CD4-positive, alpha-beta memory T cell (primary cell): ENCODE measurements around the gene COL26A1. TPM values are rescaled to one million over a fixed set of nuclear protein-coding genes. Genes with fewer than 3 reads are reported as not detected.

ENCODE experiments used
- CTCF ChIA-PET: fragments of 350-600 bp; sonication (Branson Sonifier 250); formaldehyde crosslinking; loops from one replicate; lab custom pipeline; 2021; ENCODE audit warnings: inconsistent platforms; ENCODE audit not compliant: partially characterized antibody; lab: Charles Lee
- POLR2A ChIA-PET: fragments of 350-600 bp; sonication (Branson Sonifier 250); formaldehyde crosslinking; loops from one replicate; lab custom pipeline; 2021; ENCODE audit not compliant: partially characterized antibody; lab: Charles Lee
- DNase-seq, 5 donors: peaks; one replicate each; pipeline versions ENCODE4 v3.0.0 to v3.0.0-alpha.2; 2020 to 2022; ENCODE audit warnings: mixed read lengths in 1 of 5
- H3K27ac ChIP-seq: one replicate; pipeline ENCODE4 v1.7.0; 2013; ENCODE audit warnings: low read depth, low read length
- H3K27me3 ChIP-seq: 2 replicates; pipeline ENCODE4 v1.7.0; 2013; ENCODE audit warnings: mild to moderate bottlenecking, low read length, moderate library complexity; ENCODE audit not compliant: insufficient read depth
- H3K36me3 ChIP-seq: 2 replicates; pipeline ENCODE4 v1.7.0; 2013; ENCODE audit warnings: mild to moderate bottlenecking, low read length, moderate library complexity; ENCODE audit not compliant: insufficient read depth
- H3K4me1 ChIP-seq: 2 replicates; pipeline ENCODE4 v1.7.0; 2013; ENCODE audit warnings: mild to moderate bottlenecking, low read length, moderate library complexity; ENCODE audit not compliant: insufficient read depth
- H3K4me3 ChIP-seq, 2 donors: one replicate each; pipeline ENCODE4 v1.7.0; 2013; ENCODE audit warnings: low read length in 2 of 2, mild to moderate bottlenecking in 1 of 2
- H3K9me3 ChIP-seq, 2 donors: one replicate each; pipeline ENCODE4 v1.7.0; 2013; ENCODE audit warnings: low read length in 2 of 2, control low read depth in 1 of 2; ENCODE audit not compliant: control insufficient read depth in 1 of 2
- H3K27ac Mint-ChIP-seq, 7 donors: one replicate each; pipeline ENCODE4 v1.8.0; 2020 to 2021; ENCODE audit warnings: mixed read lengths in 7 of 7, mild to moderate bottlenecking in 6 of 7, inconsistent platforms in 3 of 7, moderate library complexity in 3 of 7
- H3K27me3 Mint-ChIP-seq, 2 donors: one replicate each; pipeline ENCODE4 v1.8.0; 2020 to 2021; ENCODE audit warnings: mixed read lengths in 2 of 2
- H3K36me3 Mint-ChIP-seq, 2 donors: one replicate each; pipeline ENCODE4 v1.8.0; 2020 to 2021; ENCODE audit warnings: mixed read lengths in 2 of 2, inconsistent platforms in 1 of 2, mild to moderate bottlenecking in 1 of 2
- H3K4me1 Mint-ChIP-seq, 4 donors: one replicate each; pipeline ENCODE4 v1.8.0; 2020 to 2021; ENCODE audit warnings: mixed read lengths in 4 of 4, mild to moderate bottlenecking in 1 of 4
- H3K4me3 Mint-ChIP-seq, 8 donors: one replicate each; pipeline ENCODE4 v1.8.0; 2020 to 2021; ENCODE audit warnings: mixed read lengths in 8 of 8, mild to moderate bottlenecking in 7 of 8, moderate library complexity in 6 of 8, inconsistent platforms in 3 of 8
- H3K9me3 Mint-ChIP-seq, 8 donors: one replicate each; pipeline ENCODE4 v1.8.0; 2020 to 2021; ENCODE audit warnings: mixed read lengths in 8 of 8, mild to moderate bottlenecking in 5 of 8, inconsistent platforms in 3 of 8, moderate library complexity in 1 of 8
- intact Hi-C: fragments of 100-400 bp; cut with micrococcal nuclease; formaldehyde crosslinking; loops from one replicate; pipeline ENCODE4 v1.15.1; 2023
- polyA plus RNA-seq, 2 donors: library from polyadenylated mRNA; unstranded; fragments of 300-500 nt; fragmentation: Illumina TruSeq; gene quantifications; one replicate each; pipeline ENCODE4 v1.2.3, GENCODE V29; 2021
- total RNA-seq, 2 experiments: library from RNA; stranded (reverse); gene quantifications; one replicate each; pipeline ENCODE4 v1.2.3, GENCODE V29; 2021

The COL26A1 gene
- total and polyA plus RNA-seq, 4 experiments from 2014 or later, result not detected

- Histone ChIP-seq H3K9me3 (peaks cover 0 to 4% of the 10 kb centered on the region in 2 donors), H3K36me3 (no peaks in the 10 kb centered on the region), H3K27me3 (no peaks in the 10 kb centered on the region), H3K27ac (no peak overlapping the region), H3K4me3 (no peak overlapping the region), H3K4me1 (no peaks in the 10 kb centered on the region)
- intact Hi-C loops, result no loop called here
- POLR2A ChIA-PET, result no interaction called here
- H3K4me3 Mint-ChIP-seq, result no peak overlapping the region
- H3K4me1 Mint-ChIP-seq, result no peaks in the 10 kb centered on the region
- peaks cover 0 to 4% of the 10 kb centered on the region in 2 donors for H3K36me3 Mint-ChIP-seq
- peaks cover 10 to 20% of the 10 kb centered on the region in 2 donors for H3K27me3 Mint-ChIP-seq
- CTCF ChIA-PET, result no interaction called here
- H3K9me3 Mint-ChIP-seq, result peaks cover 2 to 24% (median 19%) of the 10 kb centered on the region in 8 donors
- DNase-seq, result no peak
- H3K27ac Mint-ChIP-seq, result no peak overlapping the region
Observed at GRCh38 chr7:101575721-101576120, 213.0 kb downstream of the COL26A1 start.

GRCh38 chr7:101576998-101577397 lies 214.3 kb downstream of the COL26A1 start:
- ChIA-PET CTCF (no interaction called here), POLR2A (no interaction called here)
- intact Hi-C loops, result no loop called here
- no peak overlapping the region for H3K4me3 ChIP-seq
- Mint-ChIP-seq H3K4me3 (no peak overlapping the region), H3K9me3 (peaks cover 0 to 19% (median 9%) of the 10 kb centered on the region in 8 donors), H3K27ac (no peak overlapping the region), H3K36me3 (peaks cover 0 to 4% of the 10 kb centered on the region in 2 donors), H3K4me1 (no peaks in the 10 kb centered on the region), H3K27me3 (peaks cover 10 to 18% of the 10 kb centered on the region in 2 donors)
- H3K27me3 ChIP-seq, result no peaks in the 10 kb centered on the region
- no peaks in the 10 kb centered on the region for H3K36me3 ChIP-seq
- DNase-seq, result no peak
- peaks cover 0 to 2% of the 10 kb centered on the region in 2 donors for H3K9me3 ChIP-seq
- no peaks in the 10 kb centered on the region for H3K4me1 ChIP-seq
- no peak overlapping the region for H3K27ac ChIP-seq

GRCh38 chr7:101578552-101578951 lies 215.9 kb downstream of the COL26A1 start:
- H3K4me3 ChIP-seq, result no peak overlapping the region
- H3K4me3 Mint-ChIP-seq, result no peak overlapping the region
- ChIA-PET POLR2A (no interaction called here), CTCF (no interaction called here)
- H3K9me3 ChIP-seq, result no peaks in the 10 kb centered on the region
- no peaks in the 10 kb centered on the region for H3K4me1 Mint-ChIP-seq
- peaks cover 0 to 4% of the 10 kb centered on the region in 2 donors for H3K36me3 Mint-ChIP-seq
- H3K27me3 ChIP-seq, result no peaks in the 10 kb centered on the region
- peaks cover 0 to 10% (median 2%) of the 10 kb centered on the region in 8 donors for H3K9me3 Mint-ChIP-seq
- no peak for DNase-seq
- no peaks in the 10 kb centered on the region for H3K36me3 ChIP-seq
- intact Hi-C loops, result no loop called here
- no peak overlapping the region for H3K27ac Mint-ChIP-seq
- H3K27ac ChIP-seq, result no peak overlapping the region
- H3K27me3 Mint-ChIP-seq, result peaks cover 11 to 21% of the 10 kb centered on the region in 2 donors
- no peaks in the 10 kb centered on the region for H3K4me1 ChIP-seq

- peaks cover 9 to 19% of the 10 kb centered on the region in 2 donors for H3K27me3 Mint-ChIP-seq
- Histone ChIP-seq H3K27ac (no peak overlapping the region), H3K36me3 (no peaks in the 10 kb centered on the region), H3K4me1 (no peaks in the 10 kb centered on the region), H3K4me3 (no peak overlapping the region), H3K9me3 (no peaks in the 10 kb centered on the region), H3K27me3 (no peaks in the 10 kb centered on the region)
- intact Hi-C loops, result no loop called here
- peaks cover 0 to 7% (median under 1%) of the 10 kb centered on the region in 8 donors for H3K9me3 Mint-ChIP-seq
- H3K36me3 Mint-ChIP-seq, result peaks cover 0 to 4% of the 10 kb centered on the region in 2 donors
- DNase-seq, result no peak
- no peak overlapping the region for H3K4me3 Mint-ChIP-seq
- no peak overlapping the region for H3K27ac Mint-ChIP-seq
- ChIA-PET POLR2A (no interaction called here), CTCF (no interaction called here)
- no peaks in the 10 kb centered on the region for H3K4me1 Mint-ChIP-seq
Observed at GRCh38 chr7:101580596-101580995, 217.9 kb downstream of the COL26A1 start.

GRCh38 chr7:101581891-101582290 lies 219.2 kb downstream of the COL26A1 start:
- Mint-ChIP-seq H3K27ac (no peak overlapping the region), H3K9me3 (peaks cover 0 to 6% (median 0%) of the 10 kb centered on the region in 8 donors), H3K27me3 (peaks cover 6 to 16% of the 10 kb centered on the region in 2 donors), H3K4me1 (no peaks in the 10 kb centered on the region), H3K4me3 (no peak overlapping the region), H3K36me3 (peaks cover 0 to 4% of the 10 kb centered on the region in 2 donors)
- H3K27ac ChIP-seq, result no peak overlapping the region
- CTCF ChIA-PET, result no interaction called here
- intact Hi-C loops, result no loop called here
- H3K4me1 ChIP-seq, result no peaks in the 10 kb centered on the region
- no peak for DNase-seq
- POLR2A ChIA-PET, result no interaction called here
- H3K36me3 ChIP-seq, result no peaks in the 10 kb centered on the region
- no peaks in the 10 kb centered on the region for H3K27me3 ChIP-seq
- H3K4me3 ChIP-seq, result no peak overlapping the region
- H3K9me3 ChIP-seq, result no peaks in the 10 kb centered on the region

GRCh38 chr7:101582971-101583370 lies 220.3 kb downstream of the COL26A1 start:
- no peak overlapping the region for H3K4me3 ChIP-seq
- Mint-ChIP-seq H3K27ac (no peak overlapping the region), H3K4me1 (no peaks in the 10 kb centered on the region), H3K36me3 (peaks cover 0 to 4% of the 10 kb centered on the region in 2 donors), H3K4me3 (no peak overlapping the region), H3K27me3 (peaks cover 3 to 16% of the 10 kb centered on the region in 2 donors), H3K9me3 (peaks cover 0 to 6% (median 0%) of the 10 kb centered on the region in 8 donors)
- H3K27me3 ChIP-seq, result no peaks in the 10 kb centered on the region
- POLR2A ChIA-PET, result no interaction called here
- H3K9me3 ChIP-seq, result no peaks in the 10 kb centered on the region
- intact Hi-C loops, result no loop called here
- H3K27ac ChIP-seq, result no peak overlapping the region
- CTCF ChIA-PET, result interaction anchor here (1.3 kb wide), 1 partner anchor 40 kb away, joined by 3 read pairs; no protein-coding TSS in a partner anchor
- no peaks in the 10 kb centered on the region for H3K4me1 ChIP-seq
- H3K36me3 ChIP-seq, result no peaks in the 10 kb centered on the region
- no peak for DNase-seq

- Histone ChIP-seq H3K27me3 (no peaks in the 10 kb centered on the region), H3K4me1 (no peaks in the 10 kb centered on the region), H3K9me3 (no peaks in the 10 kb centered on the region), H3K4me3 (no peak overlapping the region), H3K36me3 (no peaks in the 10 kb centered on the region), H3K27ac (no peak overlapping the region)
- Mint-ChIP-seq H3K4me3 (no peak overlapping the region), H3K4me1 (no peaks in the 10 kb centered on the region), H3K9me3 (no peaks in the 10 kb centered on the region), H3K36me3 (no peaks in the 10 kb centered on the region), H3K27ac (no peak overlapping the region), H3K27me3 (peaks cover 3 to 6% of the 10 kb centered on the region in 2 donors)
- DNase-seq, result no peak
- intact Hi-C loops, result no loop called here
- POLR2A ChIA-PET, result no interaction called here
- CTCF ChIA-PET, result interaction anchor here (0.7 kb wide), 1 partner anchor 18 kb away, joined by 3 read pairs; no protein-coding TSS in a partner anchor
Observed at GRCh38 chr7:101586078-101586905, 223.6 kb downstream of the COL26A1 start.
